ENCODE measurements around the gene MSI2.

MSI2 gene

GRCh38 chr17:57255182-57255775 is 1.0 kb upstream of the MSI2 start:
- no peaks in the 10 kb centered on the region for H3K36me3 ChIP-seq (ENCODE audit: insufficient read depth, low read length)
- peak overlapping the region; percentile 91; the same call in 1 of the 2 replicates for H3K9ac ChIP-seq (ENCODE audit: low read depth, low read length)
- no peaks in the 10 kb centered on the region for H3K9me3 ChIP-seq (ENCODE audit: control insufficient read depth, insufficient read depth, low read length)
- H3K4me1 ChIP-seq (ENCODE audit: insufficient read depth, low read length), result peaks cover 23% of the 10 kb centered on the region

GRCh38 chr17:57256708-57257112 is 387 bp downstream of the MSI2 start:
- no peaks in the 10 kb centered on the region for H3K9me3 ChIP-seq (ENCODE audit: control insufficient read depth, insufficient read depth, low read length)
- H3K9ac ChIP-seq (ENCODE audit: low read depth, low read length), result peak overlapping the region; percentile 75
- peaks cover 31% of the 10 kb centered on the region for H3K4me1 ChIP-seq (ENCODE audit: insufficient read depth, low read length)
- H3K36me3 ChIP-seq (ENCODE audit: insufficient read depth, low read length), result no peaks in the 10 kb centered on the region

- H3K9me3 ChIP-seq (ENCODE audit: control insufficient read depth, insufficient read depth, low read length), result no peaks in the 10 kb centered on the region
- peaks cover 3% of the 10 kb centered on the region; the same call in 1 of the 2 replicates for H3K36me3 ChIP-seq (ENCODE audit: insufficient read depth, low read length)
- H3K4me1 ChIP-seq (ENCODE audit: insufficient read depth, low read length), result peaks cover 31% of the 10 kb centered on the region
- H3K9ac ChIP-seq (ENCODE audit: low read depth, low read length), result peak overlapping the region; percentile 75
Measured at GRCh38 chr17:57257195-57257894, 1.0 kb downstream of the MSI2 start.

DNA sequence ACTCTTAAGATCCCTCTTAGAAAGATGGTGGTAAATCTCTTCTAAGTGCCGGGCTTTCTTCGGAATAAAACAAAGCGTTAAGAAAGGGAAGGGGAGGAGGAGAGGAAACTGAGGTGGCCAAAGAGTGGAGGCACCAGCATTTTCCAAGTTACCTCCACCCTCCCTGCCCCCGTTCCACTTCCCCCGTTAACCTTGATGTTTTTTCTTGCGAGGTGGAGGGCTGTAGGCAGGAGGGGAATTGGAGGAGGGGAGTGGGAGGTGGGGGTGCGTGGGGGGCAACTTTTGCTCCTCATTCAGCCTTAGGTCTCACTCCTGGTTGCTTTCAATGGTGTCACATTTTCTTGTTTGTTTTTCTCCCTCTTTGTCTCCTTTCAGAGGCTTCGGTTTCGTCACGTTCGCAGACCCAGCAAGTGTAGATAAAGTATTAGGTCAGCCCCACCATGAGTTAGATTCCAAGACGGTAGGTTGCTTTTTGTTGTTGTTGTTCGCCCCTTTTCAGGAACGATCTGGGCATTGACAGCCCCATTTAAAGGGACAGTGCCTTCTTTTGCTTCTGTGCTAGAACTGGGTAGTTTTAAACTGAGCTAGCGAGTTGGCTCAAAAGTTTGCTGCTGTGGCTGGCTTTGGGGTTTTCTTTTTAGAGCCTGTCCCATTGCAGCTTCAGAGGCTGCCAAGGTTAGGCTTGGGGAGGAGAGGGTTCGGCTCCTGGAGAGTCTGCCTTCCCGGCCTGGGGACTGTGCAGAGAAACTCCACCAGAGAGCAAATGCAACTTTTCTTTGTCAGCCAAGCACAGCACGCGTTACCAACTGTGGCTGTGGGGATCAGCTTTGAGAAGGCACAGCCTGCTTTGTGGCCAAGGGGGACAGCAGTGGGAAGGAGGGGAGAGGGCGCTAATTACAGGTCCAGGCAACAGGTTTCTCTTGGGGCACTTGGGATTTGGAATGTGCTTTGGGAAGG is 1.9 kb downstream of the MSI2 start:
- Histone ChIP-seq H3K9ac (ENCODE audit: low read depth, low read length) (peak overlapping the region; percentile 75), H3K36me3 (ENCODE audit: insufficient read depth, low read length) (peaks cover 10% of the 10 kb centered on the region; the same call in 1 of the 2 replicates), H3K9me3 (ENCODE audit: control insufficient read depth, insufficient read depth, low read length) (no peaks in the 10 kb centered on the region), H3K4me1 (ENCODE audit: insufficient read depth, low read length) (peaks cover 31% of the 10 kb centered on the region)

- H3K36me3 ChIP-seq (ENCODE audit: insufficient read depth, low read length), result peaks cover 18% of the 10 kb centered on the region; the same call in 1 of the 2 replicates
- H3K9ac ChIP-seq (ENCODE audit: low read depth, low read length), result peak overlapping the region; percentile 17; the same call in 1 of the 2 replicates
- peaks cover 30% of the 10 kb centered on the region for H3K4me1 ChIP-seq (ENCODE audit: insufficient read depth, low read length)
- no peaks in the 10 kb centered on the region for H3K9me3 ChIP-seq (ENCODE audit: control insufficient read depth, insufficient read depth, low read length)
Measured at GRCh38 chr17:57259306-57259705, 3.0 kb downstream of the MSI2 start.

GRCh38 chr17:57259817-57260216 is 3.5 kb downstream of the MSI2 start:
- H3K9ac ChIP-seq (ENCODE audit: low read depth, low read length), result peak overlapping the region; percentile 17; the same call in 1 of the 2 replicates
- H3K4me1 ChIP-seq (ENCODE audit: insufficient read depth, low read length), result peaks cover 28% of the 10 kb centered on the region
- peaks cover 18% of the 10 kb centered on the region; the same call in 1 of the 2 replicates for H3K36me3 ChIP-seq (ENCODE audit: insufficient read depth, low read length)

GRCh38 chr17:57260325-57261083 is 4.2 kb downstream of the MSI2 start:
- Histone ChIP-seq H3K36me3 (ENCODE audit: insufficient read depth, low read length) (peaks cover 18% of the 10 kb centered on the region; the same call in 1 of the 2 replicates), H3K4me1 (ENCODE audit: insufficient read depth, low read length) (peaks cover 28% of the 10 kb centered on the region)

More at GRCh38 chr17:57259817-57260216, 3.5 kb downstream of the MSI2 start:
- no peaks in the 10 kb centered on the region for H3K9me3 ChIP-seq (ENCODE audit: control insufficient read depth, insufficient read depth, low read length)

GRCh38 chr17:57261084-57261461 is 4.8 kb downstream of the MSI2 start:
- Histone ChIP-seq H3K9ac (ENCODE audit: low read depth, low read length) (no peak overlapping the region), H3K9me3 (ENCODE audit: control insufficient read depth, insufficient read depth, low read length) (no peaks in the 10 kb centered on the region), H3K36me3 (ENCODE audit: insufficient read depth, low read length) (peaks cover 18% of the 10 kb centered on the region; the same call in 1 of the 2 replicates), H3K4me1 (ENCODE audit: insufficient read depth, low read length) (peaks cover 28% of the 10 kb centered on the region)

More at GRCh38 chr17:57260325-57261083, 4.2 kb downstream of the MSI2 start:
- Histone ChIP-seq H3K9me3 (ENCODE audit: control insufficient read depth, insufficient read depth, low read length) (no peaks in the 10 kb centered on the region), H3K9ac (ENCODE audit: low read depth, low read length) (no peak overlapping the region)

DNA sequence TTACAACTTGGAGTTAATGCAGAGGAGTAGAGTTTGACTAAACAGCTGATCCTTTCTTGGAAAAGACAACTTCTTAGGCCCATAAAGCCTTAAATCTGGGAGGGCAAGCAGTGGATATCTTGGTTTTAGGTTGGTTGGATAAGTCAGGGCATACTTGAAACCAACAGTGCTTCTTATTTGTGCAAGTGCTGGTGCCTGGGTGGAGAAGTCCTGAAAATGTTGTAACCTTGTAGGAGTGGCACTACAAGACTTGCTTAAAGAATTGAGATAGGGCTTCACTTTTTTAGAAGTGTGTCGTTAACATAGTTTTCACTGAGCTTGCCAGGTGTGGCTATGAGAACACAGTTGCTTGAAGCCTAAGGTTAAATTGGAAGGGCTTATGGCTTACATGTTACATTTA is 6.2 kb downstream of the MSI2 start:
- Histone ChIP-seq H3K9ac (ENCODE audit: low read depth, low read length) (no peak overlapping the region), H3K9me3 (ENCODE audit: control insufficient read depth, insufficient read depth, low read length) (no peaks in the 10 kb centered on the region), H3K36me3 (ENCODE audit: insufficient read depth, low read length) (peaks cover 18% of the 10 kb centered on the region; the same call in 1 of the 2 replicates), H3K4me1 (ENCODE audit: insufficient read depth, low read length) (peaks cover 28% of the 10 kb centered on the region)

GRCh38 chr17:57264250-57264649 is 7.9 kb downstream of the MSI2 start:
- no peak overlapping the region for H3K9ac ChIP-seq (ENCODE audit: low read depth, low read length)
- peaks cover 19% of the 10 kb centered on the region for H3K4me1 ChIP-seq (ENCODE audit: insufficient read depth, low read length)
- H3K9me3 ChIP-seq (ENCODE audit: control insufficient read depth, insufficient read depth, low read length), result no peaks in the 10 kb centered on the region
- H3K36me3 ChIP-seq (ENCODE audit: insufficient read depth, low read length), result peaks cover 18% of the 10 kb centered on the region; the same call in 1 of the 2 replicates

GRCh38 chr17:57264776-57265175 is 8.5 kb downstream of the MSI2 start:
- Histone ChIP-seq H3K4me1 (ENCODE audit: insufficient read depth, low read length) (peaks cover 13% of the 10 kb centered on the region), H3K9ac (ENCODE audit: low read depth, low read length) (no peak overlapping the region), H3K9me3 (ENCODE audit: control insufficient read depth, insufficient read depth, low read length) (no peaks in the 10 kb centered on the region), H3K36me3 (ENCODE audit: insufficient read depth, low read length) (peaks cover 18% of the 10 kb centered on the region; the same call in 1 of the 2 replicates)

- peaks cover 14% of the 10 kb centered on the region for H3K4me1 ChIP-seq (ENCODE audit: insufficient read depth, low read length)
- peaks cover 18% of the 10 kb centered on the region for H3K36me3 ChIP-seq (ENCODE audit: insufficient read depth, low read length)
- H3K9me3 ChIP-seq (ENCODE audit: control insufficient read depth, insufficient read depth, low read length), result no peaks in the 10 kb centered on the region
- H3K9ac ChIP-seq (ENCODE audit: low read depth, low read length), result no peak overlapping the region
Measured at GRCh38 chr17:57266902-57267311, 10.6 kb downstream of the MSI2 start.

DNA sequence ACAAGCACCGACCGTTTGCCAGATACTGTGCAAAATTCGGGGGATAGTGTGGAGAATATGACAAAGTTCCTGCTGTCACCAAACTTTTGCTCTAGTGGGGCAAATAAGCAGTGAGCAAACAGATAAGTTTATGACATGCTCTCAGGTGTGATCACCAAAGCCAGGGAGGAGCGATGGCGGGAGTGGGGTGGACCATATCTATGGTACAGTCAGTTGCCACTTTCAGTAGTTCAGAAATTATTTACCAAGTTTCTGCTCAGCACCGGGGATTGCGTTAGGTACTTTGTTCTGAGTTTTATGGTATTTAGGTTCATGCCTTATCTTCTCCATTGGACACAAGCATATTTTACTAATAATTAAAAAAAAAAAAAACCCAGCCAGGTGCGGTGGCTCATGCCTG is 11.9 kb downstream of the MSI2 start:
- H3K9ac ChIP-seq (ENCODE audit: low read depth, low read length), result no peak overlapping the region
- peaks cover 7% of the 10 kb centered on the region for H3K36me3 ChIP-seq (ENCODE audit: insufficient read depth, low read length)

More for the DNA sequence above, 11.9 kb downstream of the MSI2 start:
- Histone ChIP-seq H3K4me1 (ENCODE audit: insufficient read depth, low read length) (peaks cover 14% of the 10 kb centered on the region), H3K9me3 (ENCODE audit: control insufficient read depth, insufficient read depth, low read length) (no peaks in the 10 kb centered on the region)
